Smooth muscle cell (in vitro differentiated cells): ENCODE data around the gene PDSS2. TPM values are rescaled to one million over a fixed set of nuclear protein-coding genes. Genes with fewer than 3 reads are reported as not detected.

Experiments
- DNase-seq: peaks from one replicate; lab custom pipeline; 2025; ENCODE audit not compliant: unreplicated experiment; lab: John Stamatoyannopoulos, UW
- H2AFZ ChIP-seq: fragments of 200-600 bp; sonication (generic); 2 replicates; pipeline ENCODE4 v1.6.0; 2016; ENCODE audit warnings: antibody characterized with exemption, low read depth, mild to moderate bottlenecking
- H3F3A ChIP-seq: fragments of 200-600 bp; sonication (generic); 2 replicates; pipeline ENCODE4 v1.6.0; 2017; ENCODE audit warnings: antibody characterized with exemption, low read depth
- H3K27ac ChIP-seq: fragments of 200-600 bp; sonication (generic); 2 replicates; pipeline ENCODE4 v1.5.1; 2016; ENCODE audit warnings: low read depth, mild to moderate bottlenecking
- H3K27me3 ChIP-seq: fragments of 200-600 bp; sonication (generic); 2 replicates; pipeline ENCODE4 v1.6.1; 2016; ENCODE audit warnings: low read depth, mild to moderate bottlenecking
- H3K36me3 ChIP-seq: fragments of 200-600 bp; sonication (generic); 2 replicates; pipeline ENCODE4 v1.5.1; 2016; ENCODE audit warnings: low read depth
- H3K4me1 ChIP-seq: fragments of 200-600 bp; sonication (generic); 2 replicates; pipeline ENCODE4 v1.5.1; 2016; ENCODE audit warnings: low read depth
- H3K4me2 ChIP-seq: fragments of 200-600 bp; sonication (generic); 2 replicates; pipeline ENCODE4 v1.6.0; 2016; ENCODE audit warnings: mild to moderate bottlenecking
- H3K4me3 ChIP-seq: fragments of 200-600 bp; sonication (generic); 2 replicates; pipeline ENCODE4 v1.5.1; 2016; ENCODE audit warnings: mild to moderate bottlenecking
- H3K79me2 ChIP-seq: fragments of 200-600 bp; sonication (generic); 2 replicates; pipeline ENCODE4 v1.6.0; 2016; ENCODE audit warnings: low read depth, mild to moderate bottlenecking
- H3K9ac ChIP-seq: fragments of 200-600 bp; sonication (generic); 2 replicates; pipeline ENCODE4 v1.6.0; 2016; ENCODE audit warnings: low read depth
- H3K9me3 ChIP-seq: fragments of 200-600 bp; sonication (generic); replicated peaks from 2 replicates; pipeline ENCODE4 v1.5.1; 2016; ENCODE audit warnings: low read depth
- H4K20me1 ChIP-seq: fragments of 200-600 bp; sonication (generic); 2 replicates; pipeline ENCODE4 v1.6.0; 2016; ENCODE audit warnings: low read depth
- WGBS: methylation state at CpG from one replicate; pipeline ENCODE4 v1.1.7; 2016; ENCODE audit warnings: low lambda C conversion rate; 5-methylcytosine and 5-hydroxymethylcytosine counted together
- polyA plus RNA-seq: library from polyadenylated mRNA; unstranded; fragments of >200 nt; fragmentation: Nextera tagmentation; extraction: Ambion mirVana; gene quantifications from 2 replicates; pipeline ENCODE4 v1.2.1, GENCODE V29; 2016
- total RNA-seq: library from RNA; depleted of rRNA; stranded (reverse); fragments of >200 nt; gene quantifications from 2 replicates; pipeline ENCODE4 v1.2.3, GENCODE V29; 2014
- TF ChIP-seq, protein P1 (sequence below): fragments of 200-600 bp; sonication (generic); IDR thresholded peaks from 2 replicates; pipeline ENCODE4 v1.5.1; 2017; ENCODE audit warnings: borderline replicate concordance, mild to moderate bottlenecking, antibody characterized with exemption; ENCODE audit not compliant: insufficient read depth, poor library complexity, severe bottlenecking

PDSS2 gene
- total and polyA plus RNA-seq, 2 experiments from 2014 or later: 12.8 to 15.5 TPM

DNA sequence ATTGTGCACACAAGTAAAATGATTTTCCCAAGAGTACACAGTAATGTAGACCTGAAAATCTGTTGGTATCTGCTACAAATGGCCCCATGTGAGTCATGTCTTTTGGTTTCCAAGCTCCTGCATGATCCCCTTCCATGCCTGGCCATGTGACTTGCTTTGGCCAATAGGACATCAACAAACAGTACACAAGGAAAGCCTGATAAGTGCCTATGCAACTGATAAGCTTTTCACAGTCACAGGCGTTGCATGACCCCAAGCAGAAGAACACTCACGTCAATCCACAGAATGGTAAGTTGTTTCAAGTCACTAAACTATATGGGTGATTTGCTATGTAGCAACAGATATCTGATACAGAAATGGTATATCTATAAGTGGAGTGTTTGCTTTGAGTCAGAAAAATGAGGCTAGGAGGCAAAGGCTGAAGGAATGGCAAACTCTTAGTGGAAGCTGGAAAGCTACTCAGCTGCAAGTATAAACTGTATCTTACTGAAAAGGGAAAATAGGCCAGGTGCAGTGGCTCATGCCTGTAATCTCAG is 184.0 kb downstream of the PDSS2 start:
- Histone ChIP-seq H4K20me1 (peaks cover 8% of the 10 kb centered on the region), H3K4me1 (no peaks in the 10 kb centered on the region)
- no peak for DNase-seq

GRCh38 chr6:107274288-107274687 is 185.1 kb downstream of the PDSS2 start:
- H2AFZ ChIP-seq: no peak overlapping the region
- 82% methylated on average over 1 of the region's 1 CpG for WGBS

More for the DNA sequence above, 184.0 kb downstream of the PDSS2 start:
- TF ChIP-seq, protein P1, sequence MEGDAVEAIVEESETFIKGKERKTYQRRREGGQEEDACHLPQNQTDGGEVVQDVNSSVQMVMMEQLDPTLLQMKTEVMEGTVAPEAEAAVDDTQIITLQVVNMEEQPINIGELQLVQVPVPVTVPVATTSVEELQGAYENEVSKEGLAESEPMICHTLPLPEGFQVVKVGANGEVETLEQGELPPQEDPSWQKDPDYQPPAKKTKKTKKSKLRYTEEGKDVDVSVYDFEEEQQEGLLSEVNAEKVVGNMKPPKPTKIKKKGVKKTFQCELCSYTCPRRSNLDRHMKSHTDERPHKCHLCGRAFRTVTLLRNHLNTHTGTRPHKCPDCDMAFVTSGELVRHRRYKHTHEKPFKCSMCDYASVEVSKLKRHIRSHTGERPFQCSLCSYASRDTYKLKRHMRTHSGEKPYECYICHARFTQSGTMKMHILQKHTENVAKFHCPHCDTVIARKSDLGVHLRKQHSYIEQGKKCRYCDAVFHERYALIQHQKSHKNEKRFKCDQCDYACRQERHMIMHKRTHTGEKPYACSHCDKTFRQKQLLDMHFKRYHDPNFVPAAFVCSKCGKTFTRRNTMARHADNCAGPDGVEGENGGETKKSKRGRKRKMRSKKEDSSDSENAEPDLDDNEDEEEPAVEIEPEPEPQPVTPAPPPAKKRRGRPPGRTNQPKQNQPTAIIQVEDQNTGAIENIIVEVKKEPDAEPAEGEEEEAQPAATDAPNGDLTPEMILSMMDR: no peak
- H3K27me3 ChIP-seq: no peaks in the 10 kb centered on the region
- H3K9me3 ChIP-seq: no peaks in the 10 kb centered on the region
- no peak overlapping the region for H2AFZ ChIP-seq
- H3K4me3 ChIP-seq: no peak overlapping the region
- H3K4me2 ChIP-seq: no peak overlapping the region
- no peaks in the 10 kb centered on the region for H3K36me3 ChIP-seq
- H3K79me2 ChIP-seq: no peaks in the 10 kb centered on the region
- no peak overlapping the region for H3K9ac ChIP-seq
- H3K27ac ChIP-seq: no peak overlapping the region
- WGBS: 35% methylated on average over 2 of the region's 2 CpGs
- no peaks in the 10 kb centered on the region for H3F3A ChIP-seq

GRCh38 chr6:107272246-107272645 is 187.1 kb downstream of the PDSS2 start:
- Histone ChIP-seq H3K79me2 (no peaks in the 10 kb centered on the region), H3K36me3 (no peaks in the 10 kb centered on the region), H2AFZ (no peak overlapping the region), H3K27me3 (no peaks in the 10 kb centered on the region), H3K4me1 (no peaks in the 10 kb centered on the region), H3F3A (no peaks in the 10 kb centered on the region), H3K9ac (no peak overlapping the region), H3K27ac (no peak overlapping the region), H3K4me2 (no peak overlapping the region), H4K20me1 (peaks cover 8% of the 10 kb centered on the region), H3K9me3 (no peaks in the 10 kb centered on the region), H3K4me3 (no peak overlapping the region)
- no peak for DNase-seq
- TF ChIP-seq, protein P1: no peak
- 79% methylated on average over 2 of the region's 2 CpGs for WGBS

More at GRCh38 chr6:107274288-107274687, 185.1 kb downstream of the PDSS2 start:
- Histone ChIP-seq H3K27me3 (no peaks in the 10 kb centered on the region), H3K4me1 (no peaks in the 10 kb centered on the region), H3K4me2 (no peak overlapping the region), H3K9me3 (no peaks in the 10 kb centered on the region), H3K79me2 (no peaks in the 10 kb centered on the region), H3K4me3 (no peak overlapping the region), H4K20me1 (peaks cover 8% of the 10 kb centered on the region), H3K9ac (no peak overlapping the region), H3K27ac (no peak overlapping the region), H3K36me3 (no peaks in the 10 kb centered on the region), H3F3A (no peaks in the 10 kb centered on the region)
- no peak for DNase-seq
- TF ChIP-seq, protein P1: no peak

- Histone ChIP-seq H3K36me3 (no peaks in the 10 kb centered on the region), H3K27ac (no peak overlapping the region), H3K4me2 (no peak overlapping the region), H2AFZ (no peak overlapping the region), H3K9me3 (no peaks in the 10 kb centered on the region), H3K4me1 (no peaks in the 10 kb centered on the region), H4K20me1 (peaks cover 3% of the 10 kb centered on the region), H3K27me3 (no peaks in the 10 kb centered on the region), H3K9ac (no peak overlapping the region), H3K79me2 (no peaks in the 10 kb centered on the region), H3K4me3 (no peak overlapping the region), H3F3A (no peaks in the 10 kb centered on the region)
- no peak for DNase-seq
- TF ChIP-seq, protein P1: no peak
Measured at GRCh38 chr6:107271208-107271790, 188.1 kb downstream of the PDSS2 start.
